ENCODE measurements around the gene ELOA.

DNA sequence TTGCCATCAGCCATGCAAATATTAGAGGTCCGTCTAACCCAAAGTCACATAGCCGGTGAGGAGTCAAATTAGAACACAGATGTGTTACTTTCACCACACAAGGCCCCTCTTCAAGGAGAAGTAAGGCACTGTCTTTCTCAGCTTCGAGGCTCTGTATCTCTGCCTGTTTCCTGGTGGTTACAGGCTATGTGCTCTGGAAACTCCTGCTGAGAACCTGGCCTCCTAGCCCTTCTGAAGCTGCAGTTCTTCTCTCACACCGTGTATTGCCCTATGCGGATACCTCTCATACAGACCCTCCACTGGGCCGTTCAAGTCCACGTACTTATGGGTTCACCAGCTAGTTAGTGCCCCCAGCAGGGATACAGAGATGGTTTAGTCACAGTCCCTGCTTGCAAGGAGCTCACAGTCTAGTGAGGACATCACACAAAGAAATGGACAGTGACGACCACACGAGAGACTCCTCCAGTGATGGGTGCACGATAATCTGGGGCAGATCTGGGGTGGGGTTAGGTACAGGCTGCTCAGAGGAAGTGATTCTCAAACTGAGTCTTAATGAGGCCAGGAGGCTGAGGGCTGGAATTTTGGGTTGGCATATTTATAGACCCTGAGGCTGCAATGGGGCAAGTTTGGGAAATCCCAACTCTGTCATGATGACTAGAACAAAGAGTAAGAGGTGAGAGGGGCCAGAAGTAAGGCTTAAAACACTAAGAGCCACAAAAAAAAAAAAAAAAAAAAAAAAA, 22.8 kb upstream of the ELOA start:
- TF ChIP-seq, protein P1, sequence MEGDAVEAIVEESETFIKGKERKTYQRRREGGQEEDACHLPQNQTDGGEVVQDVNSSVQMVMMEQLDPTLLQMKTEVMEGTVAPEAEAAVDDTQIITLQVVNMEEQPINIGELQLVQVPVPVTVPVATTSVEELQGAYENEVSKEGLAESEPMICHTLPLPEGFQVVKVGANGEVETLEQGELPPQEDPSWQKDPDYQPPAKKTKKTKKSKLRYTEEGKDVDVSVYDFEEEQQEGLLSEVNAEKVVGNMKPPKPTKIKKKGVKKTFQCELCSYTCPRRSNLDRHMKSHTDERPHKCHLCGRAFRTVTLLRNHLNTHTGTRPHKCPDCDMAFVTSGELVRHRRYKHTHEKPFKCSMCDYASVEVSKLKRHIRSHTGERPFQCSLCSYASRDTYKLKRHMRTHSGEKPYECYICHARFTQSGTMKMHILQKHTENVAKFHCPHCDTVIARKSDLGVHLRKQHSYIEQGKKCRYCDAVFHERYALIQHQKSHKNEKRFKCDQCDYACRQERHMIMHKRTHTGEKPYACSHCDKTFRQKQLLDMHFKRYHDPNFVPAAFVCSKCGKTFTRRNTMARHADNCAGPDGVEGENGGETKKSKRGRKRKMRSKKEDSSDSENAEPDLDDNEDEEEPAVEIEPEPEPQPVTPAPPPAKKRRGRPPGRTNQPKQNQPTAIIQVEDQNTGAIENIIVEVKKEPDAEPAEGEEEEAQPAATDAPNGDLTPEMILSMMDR (IDR thresholded peaks at IDR 0.05) = no peak
- TF ChIP-seq ZFX (IDR thresholded peaks at IDR 0.05; ENCODE audit: borderline replicate concordance) = no peak
